Calu3 (cell line): ENCODE measurements around the gene SORBS1. TPM values are rescaled to one million over a fixed set of nuclear protein-coding genes. Genes with fewer than 3 reads are reported as not detected.

Experiments
- BruUV-seq: library from RNA; stranded (reverse); fragments of 400-500 nt; replicated peaks from 2 replicates; lab custom pipeline; 2021; lab: Mats Ljungman, UMichigan
- CTCF ChIA-PET: fragments of 300-600 bp; sonication (Branson Sonifier 250); formaldehyde crosslinking; loops from one replicate; lab custom pipeline; 2022; ENCODE audit warnings: antibody characterized with exemption; lab: Charles Lee
- DNase-seq: peaks from one replicate; pipeline ENCODE4 v3.0.0; 2022
- H3K27ac Mint-ChIP-seq: one replicate; pipeline ENCODE4 v1.8.0; 2022; ENCODE audit warnings: mixed read lengths; ENCODE audit not compliant: unreplicated experiment
- H3K27me3 Mint-ChIP-seq: one replicate; pipeline ENCODE4 v1.8.0; 2022; ENCODE audit warnings: mixed read lengths; ENCODE audit not compliant: unreplicated experiment
- H3K36me3 Mint-ChIP-seq: one replicate; pipeline ENCODE4 v1.8.0; 2022; ENCODE audit warnings: mild to moderate bottlenecking, moderate library complexity, mixed read lengths; ENCODE audit not compliant: insufficient read depth, unreplicated experiment
- H3K4me1 Mint-ChIP-seq: one replicate; pipeline ENCODE4 v1.8.0; 2022; ENCODE audit warnings: mild to moderate bottlenecking, low read depth, mixed read lengths; ENCODE audit not compliant: unreplicated experiment
- H3K4me3 Mint-ChIP-seq: one replicate; pipeline ENCODE4 v1.8.0; 2022; ENCODE audit warnings: mild to moderate bottlenecking, low read depth, moderate library complexity, mixed read lengths; ENCODE audit not compliant: unreplicated experiment
- H3K9me3 Mint-ChIP-seq: one replicate; pipeline ENCODE4 v1.8.0; 2022; ENCODE audit warnings: low read depth, mixed read lengths; ENCODE audit not compliant: unreplicated experiment
- intact Hi-C: fragments of 100-400 bp; cut with micrococcal nuclease; formaldehyde crosslinking; loops from one replicate; pipeline ENCODE4 v1.10.0; 2022; ENCODE audit not compliant: unreplicated experiment
- total RNA-seq: library from RNA; stranded (reverse); gene quantifications from 2 replicates; pipeline ENCODE4 v1.2.3, GENCODE V29; 2022
- TF ChIP-seq, protein P1 (sequence below): fragments of 200-600 bp; IDR thresholded peaks from one replicate; pipeline ENCODE4 v1.8.0; 2022; ENCODE audit warnings: antibody characterized with exemption; ENCODE audit not compliant: unreplicated experiment

SORBS1 gene
- total RNA-seq, 1 experiment from 2014 or later = 2.8 TPM

DNA sequence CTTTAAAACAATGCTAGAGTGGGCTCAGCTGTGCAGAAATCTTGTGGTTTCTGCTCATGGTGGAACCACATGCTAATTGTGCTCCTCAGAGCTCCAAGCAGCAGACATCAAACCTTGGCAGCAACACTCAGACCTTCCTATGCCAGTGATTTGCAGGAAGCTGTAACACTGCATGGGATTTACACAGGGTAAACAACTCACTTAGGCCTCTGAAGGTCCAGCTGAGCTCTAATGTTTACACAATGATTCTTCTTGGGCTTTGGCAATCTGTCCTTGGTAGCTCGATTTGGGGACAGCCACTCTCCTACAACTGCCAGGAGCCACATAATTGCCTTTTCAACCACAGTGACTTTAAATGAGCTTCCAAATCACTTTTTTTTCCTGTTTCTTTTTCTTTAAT, 172.6 kb downstream of the SORBS1 start:
- TF ChIP-seq, protein P1, sequence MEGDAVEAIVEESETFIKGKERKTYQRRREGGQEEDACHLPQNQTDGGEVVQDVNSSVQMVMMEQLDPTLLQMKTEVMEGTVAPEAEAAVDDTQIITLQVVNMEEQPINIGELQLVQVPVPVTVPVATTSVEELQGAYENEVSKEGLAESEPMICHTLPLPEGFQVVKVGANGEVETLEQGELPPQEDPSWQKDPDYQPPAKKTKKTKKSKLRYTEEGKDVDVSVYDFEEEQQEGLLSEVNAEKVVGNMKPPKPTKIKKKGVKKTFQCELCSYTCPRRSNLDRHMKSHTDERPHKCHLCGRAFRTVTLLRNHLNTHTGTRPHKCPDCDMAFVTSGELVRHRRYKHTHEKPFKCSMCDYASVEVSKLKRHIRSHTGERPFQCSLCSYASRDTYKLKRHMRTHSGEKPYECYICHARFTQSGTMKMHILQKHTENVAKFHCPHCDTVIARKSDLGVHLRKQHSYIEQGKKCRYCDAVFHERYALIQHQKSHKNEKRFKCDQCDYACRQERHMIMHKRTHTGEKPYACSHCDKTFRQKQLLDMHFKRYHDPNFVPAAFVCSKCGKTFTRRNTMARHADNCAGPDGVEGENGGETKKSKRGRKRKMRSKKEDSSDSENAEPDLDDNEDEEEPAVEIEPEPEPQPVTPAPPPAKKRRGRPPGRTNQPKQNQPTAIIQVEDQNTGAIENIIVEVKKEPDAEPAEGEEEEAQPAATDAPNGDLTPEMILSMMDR = no peak
- H3K27me3 Mint-ChIP-seq = no peaks in the 10 kb centered on the region
- intact Hi-C loops = no loop called here
- BruUV-seq = no TSS peak
- peaks cover 1% of the 10 kb centered on the region for H3K4me1 Mint-ChIP-seq
- no peak overlapping the region for H3K4me3 Mint-ChIP-seq
- H3K36me3 Mint-ChIP-seq = no peaks in the 10 kb centered on the region
- CTCF ChIA-PET = interaction anchor here (1.5 kb wide), 1 partner anchor 19 kb away, joined by 6 read pairs; no protein-coding TSS in a partner anchor
- no peak for DNase-seq
- H3K9me3 Mint-ChIP-seq = no peaks in the 10 kb centered on the region
- no peak overlapping the region for H3K27ac Mint-ChIP-seq

- no peaks in the 10 kb centered on the region for H3K36me3 Mint-ChIP-seq
- no peaks in the 10 kb centered on the region for H3K4me1 Mint-ChIP-seq
- no peak for DNase-seq
- TF ChIP-seq, protein P1 = no peak
- H3K27me3 Mint-ChIP-seq = no peaks in the 10 kb centered on the region
- no peak overlapping the region for H3K4me3 Mint-ChIP-seq
- intact Hi-C loops = no loop called here
- no peak overlapping the region for H3K27ac Mint-ChIP-seq
- BruUV-seq = no TSS peak
- no peaks in the 10 kb centered on the region for H3K9me3 Mint-ChIP-seq
- CTCF ChIA-PET = interaction anchor here (1.5 kb wide), 1 partner anchor 20 kb away, joined by 6 read pairs; no protein-coding TSS in a partner anchor
These were observed 173.1 kb downstream of the SORBS1 start for GRCh38 chr10:95388109-95388471.

DNA sequence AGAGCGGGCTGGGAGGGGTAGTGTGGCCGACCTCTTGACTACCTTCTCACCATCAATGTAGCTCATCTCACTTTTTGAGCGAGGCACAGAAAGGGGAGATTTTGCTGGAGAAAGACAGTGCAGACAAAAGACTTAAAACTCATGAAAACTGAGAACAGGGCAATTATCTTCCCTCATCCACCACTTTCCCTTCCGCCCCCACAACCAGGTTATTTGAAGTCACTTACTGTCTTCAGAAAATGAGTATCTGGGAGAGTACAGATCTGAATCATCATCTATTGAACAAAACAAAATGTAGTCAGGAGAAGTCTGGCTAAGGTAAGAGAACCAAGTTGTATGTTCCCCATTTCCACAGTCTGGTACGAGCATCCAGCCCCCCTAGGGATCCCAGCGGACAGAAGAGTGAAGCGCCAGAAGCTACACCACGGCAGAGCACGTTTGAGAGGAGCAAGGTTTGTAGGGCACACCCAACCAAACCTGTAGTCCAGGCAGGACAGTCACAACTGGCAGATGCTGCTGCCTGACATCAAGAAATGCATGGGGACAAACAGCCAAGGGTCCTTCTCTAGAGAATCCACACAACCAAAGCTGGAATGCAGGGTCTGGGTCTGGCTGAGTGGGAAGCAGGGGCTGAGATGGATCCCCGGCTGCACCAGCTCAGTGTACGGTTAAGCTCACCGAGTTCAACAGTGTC, 177.0 kb downstream of the SORBS1 start:
- intact Hi-C loops = no loop called here
- CTCF ChIA-PET = interaction anchor here (1.0 kb wide), 1 partner anchor 9 kb away, joined by 3 read pairs; no protein-coding TSS in a partner anchor
- DNase-seq = no peak
- H3K4me3 Mint-ChIP-seq = no peak overlapping the region
- no peaks in the 10 kb centered on the region for H3K27me3 Mint-ChIP-seq
- H3K4me1 Mint-ChIP-seq = no peaks in the 10 kb centered on the region
- H3K36me3 Mint-ChIP-seq = no peaks in the 10 kb centered on the region
- TF ChIP-seq, protein P1 = no peak
- H3K27ac Mint-ChIP-seq = no peak overlapping the region
- no peaks in the 10 kb centered on the region for H3K9me3 Mint-ChIP-seq
- BruUV-seq = no TSS peak

- CTCF ChIA-PET = no interaction called here
- H3K4me3 Mint-ChIP-seq = no peak overlapping the region
- DNase-seq = no peak
- H3K4me1 Mint-ChIP-seq = no peaks in the 10 kb centered on the region
- no peaks in the 10 kb centered on the region for H3K9me3 Mint-ChIP-seq
- intact Hi-C loops = no loop called here
- TF ChIP-seq, protein P1 = no peak
- no peak overlapping the region for H3K27ac Mint-ChIP-seq
- no TSS peak for BruUV-seq
- H3K27me3 Mint-ChIP-seq = no peaks in the 10 kb centered on the region
- no peaks in the 10 kb centered on the region for H3K36me3 Mint-ChIP-seq
These were observed 178.6 kb downstream of the SORBS1 start for GRCh38 chr10:95382596-95382995.
